HG02798 (cell line): Measurements from ENCODE around the gene PLCH2.

Source experiments
- ATAC-seq: cut with Tn5 transposase; IDR thresholded peaks from one replicate; pipeline ENCODE4 v1.9.1; 2021; ENCODE audit warnings: mild to moderate bottlenecking; ENCODE audit not compliant: unreplicated experiment, poor library complexity

Gene PLCH2

DNA sequence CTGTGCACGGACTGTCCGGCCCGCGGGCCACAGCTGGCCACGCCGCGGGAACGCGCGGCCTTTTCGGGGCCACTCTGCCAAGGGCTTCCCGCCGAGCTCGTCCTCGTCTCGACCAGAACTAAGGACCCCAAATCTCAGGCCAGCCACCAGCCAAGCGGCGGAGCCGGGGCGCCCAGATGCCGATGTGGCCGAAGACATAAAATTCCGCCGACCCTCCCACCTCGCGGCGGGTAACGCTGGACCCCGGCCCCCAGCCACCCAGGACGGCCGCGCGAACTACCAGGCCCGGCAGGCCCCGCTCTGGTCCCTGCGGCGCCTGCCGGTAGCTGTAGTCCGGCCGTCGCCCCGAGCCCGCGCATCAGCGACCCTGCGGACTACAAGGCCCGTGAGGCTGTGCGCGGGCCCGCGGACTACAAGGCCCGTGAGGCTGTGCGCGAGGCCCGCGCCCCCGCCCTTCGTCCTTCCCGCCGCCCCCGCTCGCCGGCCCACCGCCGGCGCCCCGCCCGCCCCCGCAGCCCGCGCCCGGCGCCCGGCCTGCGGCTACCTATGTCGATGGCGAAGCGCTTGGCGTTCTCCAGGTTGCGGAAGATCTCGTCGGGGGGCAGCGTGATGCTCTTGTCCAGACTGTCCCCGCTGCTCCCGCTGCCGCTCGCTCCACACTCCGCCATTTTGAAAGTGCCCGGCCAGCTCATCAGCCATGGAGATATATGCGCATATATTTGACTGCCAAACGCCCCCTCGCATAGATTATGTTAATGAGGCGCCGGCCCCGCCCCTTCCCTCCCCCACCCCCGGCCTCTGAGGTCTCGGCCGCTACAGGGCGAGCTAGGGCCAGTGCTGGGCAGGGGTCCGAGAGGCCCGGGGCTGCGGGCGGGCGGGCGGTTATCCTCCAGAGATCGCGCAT lies 50.1 kb downstream of the PLCH2 start, which contains the start of gene PANK4:
TSS of gene PANK4 (minus strand) at position 677 of the 904 bp plus-strand sequence. CDS start at position 668, 9 bp downstream.
- ATAC-seq: peak; percentile 90

GRCh38 chr1:2526824-2527555 lies 50.9 kb downstream of the PLCH2 start:
- ATAC-seq: peak; percentile 18

- no peak for ATAC-seq
These were observed 51.4 kb downstream of the PLCH2 start for GRCh38 chr1:2527556-2527860.

- ATAC-seq: no peak
These were observed 51.9 kb downstream of the PLCH2 start for GRCh38 chr1:2528016-2528415.

DNA sequence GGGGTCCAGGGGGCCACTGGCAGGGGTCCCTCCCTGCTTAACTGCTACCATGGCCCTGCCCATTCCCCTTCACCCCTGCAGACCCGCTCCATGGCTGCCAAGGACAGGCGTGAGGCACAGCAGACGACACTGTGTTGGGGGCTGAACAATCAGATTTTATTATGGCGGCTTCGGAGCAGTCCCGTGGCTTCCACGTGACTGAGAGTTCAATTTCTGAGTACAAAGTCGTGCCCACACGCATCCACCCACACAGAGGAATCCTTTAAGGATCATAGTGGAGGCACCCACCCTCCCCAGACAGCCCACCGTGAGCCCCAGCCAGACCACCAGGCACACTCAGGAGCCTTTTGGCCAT lies 52.5 kb downstream of the PLCH2 start:
- ATAC-seq: no peak

- ATAC-seq: no peak
These were observed 53.1 kb downstream of the PLCH2 start for GRCh38 chr1:2528966-2529783.

DNA sequence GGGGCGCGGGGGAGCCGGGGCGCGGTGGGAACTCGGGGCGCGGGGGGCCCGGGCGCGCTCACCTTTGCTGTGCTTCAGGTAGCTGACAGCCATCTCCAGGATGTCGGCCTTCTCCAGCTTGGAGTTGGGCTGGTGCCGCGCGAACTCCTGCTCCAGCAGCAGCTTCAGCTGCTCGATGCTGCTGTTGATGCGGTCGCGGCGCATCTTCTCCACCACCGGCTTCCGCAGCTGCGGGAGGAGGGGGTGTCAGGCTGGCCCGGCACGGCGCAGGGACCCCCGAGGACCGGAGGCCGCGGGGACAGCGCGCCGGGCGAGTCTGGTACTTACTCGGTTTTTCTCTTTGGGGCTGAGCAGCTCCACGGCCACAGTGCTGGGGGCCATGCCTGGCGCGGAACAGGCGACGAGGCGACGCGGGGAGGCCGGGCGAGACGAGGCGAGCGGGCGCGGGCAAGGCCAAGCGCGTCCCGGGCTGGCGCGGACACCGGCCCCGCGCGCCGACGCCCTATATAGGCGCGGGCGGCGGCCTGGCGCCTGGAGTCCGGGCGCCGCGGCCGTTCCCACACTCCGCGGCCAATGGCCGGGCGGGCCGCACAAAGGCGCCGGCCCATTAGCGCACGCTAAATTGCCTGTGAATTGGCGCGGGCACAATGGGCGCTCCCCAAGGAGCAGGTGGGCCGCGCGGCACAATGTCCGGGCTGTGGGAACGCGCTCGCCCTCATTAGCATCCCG lies 53.9 kb downstream of the PLCH2 start, which contains the start of gene HES5:
TSS of gene HES5 (minus strand) at position 480 of the 729 bp plus-strand sequence. CDS start at position 381, 99 bp downstream.
- no peak for ATAC-seq

DNA sequence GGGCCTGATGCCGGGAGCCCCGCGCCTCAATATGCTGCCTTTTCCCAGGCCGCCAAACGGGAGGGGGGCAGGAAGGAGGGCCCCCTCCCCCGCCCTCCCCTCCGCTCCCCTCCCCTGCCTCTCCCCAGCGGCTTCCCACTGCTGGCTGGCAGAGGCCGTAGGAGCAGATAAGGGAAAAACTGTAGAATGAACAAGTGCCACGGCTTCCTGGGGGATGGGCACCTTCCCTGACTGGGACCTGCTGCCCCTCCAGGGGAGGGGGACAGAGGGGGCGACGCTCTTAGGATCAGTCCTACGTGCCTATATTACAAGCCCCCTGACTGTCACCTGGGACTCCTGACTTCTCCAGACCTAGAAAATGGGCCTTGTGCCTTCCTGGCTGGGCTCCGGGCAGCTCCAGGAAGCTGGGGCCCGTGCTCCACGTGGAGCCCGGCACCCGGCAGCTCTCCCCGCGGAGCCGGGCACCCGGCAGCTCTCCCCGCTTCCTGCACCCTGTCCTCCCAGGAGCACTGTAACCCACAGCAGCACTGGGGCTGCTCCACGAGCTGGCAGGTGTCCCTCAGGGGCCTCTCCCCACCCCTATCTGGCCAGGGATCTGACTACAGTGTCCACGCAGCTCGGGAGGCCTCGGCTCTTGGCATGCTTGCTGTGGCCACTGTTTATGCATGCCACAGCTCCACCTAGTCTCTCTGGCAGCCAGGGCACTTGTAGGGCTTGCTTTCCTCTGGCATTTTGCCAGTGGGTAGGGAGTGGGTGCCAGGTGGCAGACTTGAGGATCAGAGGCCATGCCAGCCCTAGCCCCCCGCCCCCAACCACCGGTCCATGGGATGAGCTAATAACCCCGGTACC lies 54.6 kb downstream of the PLCH2 start:
- ATAC-seq: no peak

- no peak for ATAC-seq
These were observed 56.5 kb downstream of the PLCH2 start for GRCh38 chr1:2532485-2533160.

DNA sequence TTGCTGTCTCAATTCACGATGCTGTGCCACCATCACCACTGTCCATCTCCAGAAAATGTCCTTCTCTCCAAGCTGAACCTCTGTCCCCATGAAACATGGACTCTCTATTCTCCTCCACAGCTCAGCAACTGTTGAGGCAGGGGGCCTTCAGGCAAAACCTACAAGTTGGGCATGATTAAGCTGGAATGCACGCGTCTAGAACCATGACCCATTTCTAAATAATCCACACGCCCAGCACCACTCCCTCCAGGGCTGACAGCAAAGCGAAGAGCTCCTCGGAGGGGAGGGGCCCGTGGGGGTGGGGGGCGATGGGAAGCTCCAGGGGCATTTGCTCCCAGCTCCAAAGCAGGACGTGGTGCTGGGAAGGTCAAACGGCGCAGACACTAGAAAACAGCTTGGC lies 57.3 kb downstream of the PLCH2 start:
- no peak for ATAC-seq

DNA sequence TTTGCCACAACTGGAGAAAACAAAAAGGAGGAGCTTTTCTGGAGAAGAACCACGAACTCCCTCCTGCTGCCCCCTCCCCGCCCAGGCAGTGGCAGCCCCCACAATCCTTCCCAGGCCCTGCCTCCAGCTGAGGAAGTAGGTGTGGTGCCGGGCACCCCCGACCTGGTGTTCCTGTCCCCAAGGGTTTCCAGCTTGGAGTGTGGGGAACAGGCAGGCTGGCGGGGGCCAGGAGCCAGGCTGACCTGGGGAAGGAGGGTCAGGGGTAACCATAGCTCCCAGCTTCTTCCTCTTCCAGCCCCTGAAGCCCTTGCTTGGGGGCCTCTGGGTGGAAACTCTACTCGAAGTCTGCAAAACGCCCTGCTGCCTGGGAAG lies 58.2 kb downstream of the PLCH2 start:
- ATAC-seq: no peak

GRCh38 chr1:2534687-2535441 lies 58.8 kb downstream of the PLCH2 start:
- no peak for ATAC-seq

DNA sequence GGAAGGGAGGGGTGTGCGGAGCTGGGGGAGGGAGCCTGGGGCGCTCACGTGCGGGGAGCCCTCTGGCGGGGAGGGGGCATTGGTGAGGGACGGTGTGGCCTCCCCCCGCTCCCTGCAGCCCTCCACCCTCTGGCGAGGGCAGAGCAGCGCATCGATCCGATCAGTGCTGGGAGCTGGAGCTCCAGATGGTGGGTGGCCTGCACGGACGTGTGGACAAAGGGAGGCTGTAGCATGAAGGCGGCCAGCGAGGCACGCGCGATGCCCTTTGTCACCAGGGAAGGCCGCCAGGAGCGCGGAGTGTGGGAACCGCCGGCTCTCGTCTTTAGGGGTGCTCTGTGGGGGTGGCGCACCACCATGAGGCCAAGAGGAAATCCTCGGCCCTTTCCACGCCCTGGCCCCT lies 59.4 kb downstream of the PLCH2 start:
- no peak for ATAC-seq

GRCh38 chr1:2535981-2536380 lies 59.9 kb downstream of the PLCH2 start:
- no peak for ATAC-seq

- ATAC-seq: no peak
These were observed 61.7 kb downstream of the PLCH2 start for GRCh38 chr1:2537784-2538115.

DNA sequence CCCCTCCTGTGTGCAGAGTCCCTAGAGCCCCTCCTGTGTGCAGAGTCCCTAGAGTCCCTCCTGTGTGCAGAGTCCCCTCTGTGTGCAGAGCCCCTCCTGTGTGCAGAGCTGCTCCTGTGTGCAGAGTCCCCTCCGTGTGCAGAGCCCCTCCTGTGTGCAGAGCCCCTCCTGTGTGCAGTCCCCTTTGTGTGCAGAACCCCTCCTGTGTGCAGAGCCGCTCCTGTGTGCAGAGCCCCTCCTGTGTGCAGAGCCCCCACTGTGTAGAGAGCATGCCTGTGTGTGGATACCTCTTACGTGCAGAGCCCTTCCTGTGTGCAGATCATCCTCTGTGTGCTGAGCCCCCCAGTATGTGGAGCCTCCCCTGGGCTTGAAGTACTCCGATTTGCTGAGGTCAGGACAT lies 62.3 kb downstream of the PLCH2 start:
- ATAC-seq: no peak

DNA sequence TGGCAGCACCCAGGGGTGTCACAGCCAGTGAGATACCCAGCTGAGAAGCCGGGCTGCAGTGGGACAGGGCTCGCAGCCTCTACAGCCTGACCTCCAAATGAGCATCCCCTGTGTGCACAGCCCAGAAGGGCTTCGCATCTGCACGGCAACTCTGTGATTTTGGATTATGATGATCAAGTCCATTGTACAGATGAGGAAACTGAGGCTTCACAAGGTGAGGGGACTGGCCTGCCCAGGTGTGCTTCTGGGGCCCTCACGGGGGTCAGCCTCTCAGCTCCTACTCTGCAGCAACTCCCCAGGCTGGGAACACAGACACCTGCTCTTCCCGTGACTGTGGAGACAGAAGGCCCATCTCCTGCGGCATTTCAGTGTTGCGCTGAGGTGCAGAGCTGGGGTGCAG lies 62.8 kb downstream of the PLCH2 start:
- ATAC-seq: no peak

GRCh38 chr1:2539312-2539907 lies 63.3 kb downstream of the PLCH2 start:
- ATAC-seq: no peak
